ENCODE data around the gene TNFSF12. TPM values are rescaled to one million over a fixed set of nuclear protein-coding genes. Genes with fewer than 3 reads are reported as not detected.

TNFSF12 gene
- total and polyA plus RNA-seq, 3 donors from 2014 or later: 17.0 to 21.5 (median 20.6) TPM

DNA sequence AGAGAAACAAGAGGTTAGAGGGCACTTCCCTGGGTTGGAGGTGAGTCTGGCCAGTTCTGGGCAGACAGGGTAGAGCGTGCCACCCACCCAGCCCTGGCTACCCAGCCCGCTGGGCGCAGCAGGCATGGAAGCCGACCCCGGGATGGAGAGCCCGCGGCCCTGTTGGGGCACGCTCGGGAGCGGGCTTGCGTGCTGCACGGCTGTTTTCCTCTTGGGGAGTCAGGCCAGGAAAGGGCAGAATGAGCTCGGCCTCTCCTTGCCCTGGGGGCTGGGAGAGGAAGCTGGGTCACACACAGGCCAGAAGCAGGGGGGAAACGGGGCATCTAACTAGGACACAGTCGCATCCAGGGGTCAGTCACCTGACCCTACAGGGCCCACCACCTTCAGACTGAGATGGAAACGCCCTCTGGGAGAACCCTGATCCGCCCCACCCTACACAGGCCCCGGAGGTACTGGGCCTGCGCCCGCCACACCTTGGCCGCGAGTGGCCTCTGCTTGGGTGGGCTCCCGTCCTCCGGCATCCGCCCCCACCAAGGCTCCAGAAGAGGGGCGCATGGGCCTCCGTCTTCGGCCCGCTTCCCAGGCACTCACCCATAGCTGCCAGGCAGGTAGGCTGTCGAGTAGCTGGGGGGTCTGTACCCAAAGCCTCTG, 39.8 kb downstream of the TNFSF12 start:
- 37% methylated on average over 28 of the region's 30 CpGs; no CpG with 5 or more reads in 1 of the 2 donors for WGBS, 2 donors
- Histone ChIP-seq H3K4me1 (peaks cover 9% of the 10 kb centered on the region), H3K27ac (peak overlapping the region; percentile 28 to 53), H3K9me3 (no peaks in the 10 kb centered on the region), H3K4me3 (peak overlapping the region; percentile 47 to 61), H3K27me3 (no peaks in the 10 kb centered on the region), H3K36me3 (ENCODE audit: low read depth, missing control alignments) (no peaks in the 10 kb centered on the region)
- TF ChIP-seq, protein P1, sequence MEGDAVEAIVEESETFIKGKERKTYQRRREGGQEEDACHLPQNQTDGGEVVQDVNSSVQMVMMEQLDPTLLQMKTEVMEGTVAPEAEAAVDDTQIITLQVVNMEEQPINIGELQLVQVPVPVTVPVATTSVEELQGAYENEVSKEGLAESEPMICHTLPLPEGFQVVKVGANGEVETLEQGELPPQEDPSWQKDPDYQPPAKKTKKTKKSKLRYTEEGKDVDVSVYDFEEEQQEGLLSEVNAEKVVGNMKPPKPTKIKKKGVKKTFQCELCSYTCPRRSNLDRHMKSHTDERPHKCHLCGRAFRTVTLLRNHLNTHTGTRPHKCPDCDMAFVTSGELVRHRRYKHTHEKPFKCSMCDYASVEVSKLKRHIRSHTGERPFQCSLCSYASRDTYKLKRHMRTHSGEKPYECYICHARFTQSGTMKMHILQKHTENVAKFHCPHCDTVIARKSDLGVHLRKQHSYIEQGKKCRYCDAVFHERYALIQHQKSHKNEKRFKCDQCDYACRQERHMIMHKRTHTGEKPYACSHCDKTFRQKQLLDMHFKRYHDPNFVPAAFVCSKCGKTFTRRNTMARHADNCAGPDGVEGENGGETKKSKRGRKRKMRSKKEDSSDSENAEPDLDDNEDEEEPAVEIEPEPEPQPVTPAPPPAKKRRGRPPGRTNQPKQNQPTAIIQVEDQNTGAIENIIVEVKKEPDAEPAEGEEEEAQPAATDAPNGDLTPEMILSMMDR (IDR thresholded peaks at IDR 0.05): no peak
- TF ChIP-seq POLR2A (IDR thresholded peaks at IDR 0.05): no peak
- intact Hi-C loops (cut with DNase I; ENCODE audit: low total_unique reads): no loop called here
- no peak for DNase-seq

DNA sequence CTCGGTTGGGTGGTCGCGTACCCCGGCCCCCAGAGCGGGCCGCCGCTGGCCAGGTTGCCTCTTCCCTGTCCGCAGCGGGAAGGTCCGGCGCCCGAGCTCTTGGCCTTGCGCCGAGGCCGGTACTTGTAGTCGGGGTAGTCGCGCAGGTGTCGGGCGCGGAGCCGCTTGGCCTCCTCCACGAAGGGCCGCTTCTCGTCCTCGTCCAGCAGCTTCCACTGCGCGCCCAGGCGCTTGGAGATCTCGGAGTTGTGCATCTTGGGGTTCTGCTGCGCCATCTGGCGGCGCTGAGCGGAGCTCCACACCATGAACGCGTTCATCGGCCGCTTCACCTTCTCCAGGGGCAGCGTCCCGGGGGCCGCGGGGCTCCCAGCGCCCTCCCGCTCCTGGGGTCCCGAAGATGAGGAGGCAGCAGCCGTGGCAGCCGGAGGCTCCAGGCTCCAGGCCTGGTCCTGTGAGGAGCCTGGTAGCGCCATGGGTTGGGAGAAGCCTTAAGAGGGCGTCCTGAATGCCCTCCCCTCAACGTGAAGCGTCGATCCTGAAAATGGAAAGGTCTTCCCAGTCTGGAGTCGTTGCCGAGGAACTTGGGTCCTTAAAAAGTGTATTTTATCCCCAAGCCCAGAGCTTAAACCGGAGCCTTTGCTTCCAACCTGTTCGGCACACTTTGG, 40.5 kb downstream of the TNFSF12 start:
- H3K4me1 ChIP-seq: peaks cover 8% of the 10 kb centered on the region

DNA sequence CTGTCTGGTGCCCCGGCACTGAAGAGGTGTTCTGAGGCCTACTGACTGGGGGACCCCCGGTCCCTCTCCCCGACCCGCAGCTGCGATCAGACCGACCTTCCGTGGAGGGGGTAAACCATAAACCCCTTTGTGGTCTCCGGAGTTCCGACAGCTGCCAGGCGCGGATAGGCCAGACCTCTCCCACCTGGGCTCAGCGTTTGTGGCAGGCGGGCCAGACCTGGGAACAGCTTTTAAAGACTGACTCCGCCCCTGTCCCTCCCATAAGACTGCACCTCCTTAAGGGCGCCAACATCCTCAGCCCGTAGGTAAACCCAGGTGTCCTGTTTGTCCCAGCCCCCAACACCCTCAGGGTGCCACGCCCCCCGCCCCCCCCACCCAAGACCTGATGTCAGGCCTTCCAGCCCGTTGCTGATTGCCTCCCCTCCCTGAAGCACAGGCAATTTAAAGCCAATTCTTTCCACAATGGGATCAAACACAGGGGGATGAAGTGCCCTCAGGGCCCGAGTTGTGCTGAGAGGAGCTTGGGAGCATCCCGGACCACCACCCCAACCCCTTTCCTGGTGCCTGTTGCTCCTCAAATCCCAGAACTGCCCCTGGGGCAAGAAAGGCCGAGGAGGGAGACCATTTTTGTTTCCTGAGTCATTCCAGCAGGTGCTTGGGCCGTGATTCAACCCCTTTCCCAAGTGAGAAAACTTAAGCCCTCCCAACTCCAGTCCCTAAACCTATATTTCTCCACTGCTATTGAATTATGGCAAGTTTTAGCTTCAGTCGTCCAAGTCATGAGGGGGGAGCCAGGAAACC, 41.2 kb downstream of the TNFSF12 start, which contains the start of gene SOX15:
Gene SOX15 (minus strand): TSS at position 204 of the 801 bp plus-strand sequence. CDS start 418 bp downstream, outside the sequence.
- intact Hi-C loops (cut with DNase I; ENCODE audit: low total_unique reads): no loop called here
- Histone ChIP-seq H3K27ac (peak within 1 kb of the TSS; percentile 28 to 53), H3K4me1 (peaks cover 2% of the 10 kb centered on the region), H3K36me3 (ENCODE audit: low read depth, missing control alignments) (no peaks in the 10 kb centered on the region), H3K4me3 (peak within 1 kb of the TSS; percentile 47 to 61), H3K27me3 (no peaks in the 10 kb centered on the region), H3K9me3 (no peaks in the 10 kb centered on the region)
- TF ChIP-seq, protein P1 (IDR thresholded peaks at IDR 0.05): no peak
- TF ChIP-seq POLR2A (IDR thresholded peaks at IDR 0.05): no peak
- no peak for DNase-seq
- WGBS, 2 donors: 43 to 59% methylated on average over 17 to 24 of the region's 24 CpGs

More for the DNA sequence above, 40.5 kb downstream of the TNFSF12 start:
- Histone ChIP-seq H3K27me3 (no peaks in the 10 kb centered on the region), H3K27ac (peak overlapping the region; percentile 28 to 53), H3K36me3 (ENCODE audit: low read depth, missing control alignments) (no peaks in the 10 kb centered on the region), H3K9me3 (no peaks in the 10 kb centered on the region), H3K4me3 (peak overlapping the region; percentile 47 to 61)
- peak; percentile 90 for DNase-seq
- intact Hi-C loops (cut with DNase I; ENCODE audit: low total_unique reads): no loop called here
- WGBS, 2 donors: 20 to 39% methylated on average over 22 to 23 of the region's 56 CpGs
- TF ChIP-seq, protein P1 (IDR thresholded peaks at IDR 0.05): peak; percentile 81 to 89 (median 87)
- TF ChIP-seq POLR2A (IDR thresholded peaks at IDR 0.05): no peak

DNA sequence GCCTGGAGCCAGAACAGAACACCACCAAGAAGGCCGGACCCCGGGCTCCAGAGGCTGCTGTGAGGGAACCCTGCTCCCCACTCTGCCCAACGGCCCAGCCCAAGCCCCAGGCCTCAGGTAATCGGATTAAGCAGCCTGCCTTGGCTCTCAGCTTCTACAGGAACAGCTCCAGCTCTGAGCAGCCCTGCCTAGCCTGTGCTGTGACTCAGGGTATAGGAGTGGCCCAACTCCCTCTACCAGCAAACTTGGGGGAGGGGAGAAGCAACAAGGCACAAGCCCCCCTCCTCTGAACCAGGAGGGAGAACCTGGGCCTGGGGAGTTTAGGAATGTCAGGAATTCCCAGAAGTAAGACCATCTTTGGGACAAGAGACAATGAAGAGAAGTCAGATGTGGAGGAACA, 41.9 kb downstream of the TNFSF12 start:
- Histone ChIP-seq H3K27ac (no peak overlapping the region), H3K9me3 (no peaks in the 10 kb centered on the region), H3K4me1 (peaks cover 2% of the 10 kb centered on the region), H3K4me3 (no peak overlapping the region), H3K36me3 (ENCODE audit: low read depth, missing control alignments) (no peaks in the 10 kb centered on the region), H3K27me3 (no peaks in the 10 kb centered on the region)
- intact Hi-C loops (cut with DNase I; ENCODE audit: low total_unique reads): no loop called here
- TF ChIP-seq POLR2A (IDR thresholded peaks at IDR 0.05): no peak
- TF ChIP-seq, protein P1 (IDR thresholded peaks at IDR 0.05): no peak
- no peak for DNase-seq
- 53 to 80% methylated on average over 3 to 4 of the region's 4 CpGs for WGBS, 2 donors

All from testis (tissue), 3 donors.